ENCODE data around the gene ADH1B. TPM values are rescaled to one million over a fixed set of nuclear protein-coding genes. Genes with fewer than 3 reads are reported as not detected.

Gene ADH1B
- total and polyA plus RNA-seq, 10 of the 15 experiments (the other 5 are each of a cell fraction or from before 2014, with no cell fraction given) = 1.3 TPM; not detected in 9

GRCh38 chr4:99317354-99317753 is 3.8 kb downstream of the ADH1B start (continued):
- TF ChIP-seq REST (IDR thresholded peaks at IDR 0.05; ENCODE audit: low read depth, low read length) (no peak), IRF5 (IDR thresholded peaks at IDR 0.05; ENCODE audit: borderline replicate concordance) (no peak), LARP7 (IDR thresholded peaks at IDR 0.05) (no peak), CBX3 (IDR thresholded peaks at IDR 0.05; ENCODE audit: borderline replicate concordance, low read depth) (no peak)

- Histone ChIP-seq H3K4me1 (ENCODE audit: control insufficient read depth, insufficient read depth, low read length) (no peaks in the 10 kb centered on the region), H3K9me3 (replicated peaks; ENCODE audit: control insufficient read depth, insufficient read depth, low read length) (no peaks in the 10 kb centered on the region), H3K9ac (ENCODE audit: control insufficient read depth, insufficient read depth, low read length) (no peak overlapping the region), H3K27ac (ENCODE audit: control insufficient read depth, insufficient read depth) (no peak overlapping the region), H3K4me3 (no peak overlapping the region), H3K4me2 (ENCODE audit: control insufficient read depth, insufficient read depth) (no peak overlapping the region), H3K27me3 (replicated peaks in 1 of 2; ENCODE audit: control insufficient read depth in 2 of 2, insufficient read depth in 2 of 2, low read length in 1 of 2) (no peaks in the 10 kb centered on the region), H4K20me1 (ENCODE audit: control insufficient read depth, insufficient read depth) (no peaks in the 10 kb centered on the region), H3K79me2 (ENCODE audit: control insufficient read depth, insufficient read depth, low read length) (no peaks in the 10 kb centered on the region), H3K36me3 (ENCODE audit: control insufficient read depth in 2 of 2, insufficient read depth in 2 of 2, low read length in 1 of 2) (no peaks in the 10 kb centered on the region), H2AFZ (ENCODE audit: control insufficient read depth, low read depth, low read length) (no peak overlapping the region)
- ATAC-seq (no peak), DNase-seq (ENCODE audit: low read depth, low spot score) (no peak), FAIRE-seq (no peak)
- in situ Hi-C loops (cut with MboI) (no loop called here), intact Hi-C loops (cut with micrococcal nuclease; ENCODE audit: unreplicated experiment) (no loop called here)
- RAD21 ChIA-PET (ENCODE audit: unreplicated experiment) = no interaction called here
- no TSS peak for BruUV-seq (replicated peaks)
- WGBS (ENCODE audit: insufficient coverage, insufficient replicate concordance, low lambda C conversion rate, missing lambda C conversion rate) = 12% methylated on average over 6 of the region's 6 CpGs
- SMC1A ChIA-PET (ENCODE audit: uncharacterized antibody, unreplicated experiment) = no interaction called here
- CTCF ChIA-PET = no interaction called here
- POLR2A ChIA-PET = no interaction called here
- TF ChIP-seq BCL3 (IDR thresholded peaks at IDR 0.05; ENCODE audit: borderline replicate concordance, insufficient read depth, low read depth, low read length, poor library complexity, severe bottlenecking) = no peak
- no peak for TF ChIP-seq FOS (IDR thresholded peaks at IDR 0.05; ENCODE audit: borderline replicate concordance, extremely low read depth, insufficient read length)
- no peak for TF ChIP-seq E2F8 (IDR thresholded peaks at IDR 0.05; ENCODE audit: low read depth, partially characterized antibody)
- no peak for TF ChIP-seq SRF (IDR thresholded peaks at IDR 0.05; ENCODE audit: low read depth in 2 of 2, low read length in 2 of 2)
- TF ChIP-seq ZSCAN29 (IDR thresholded peaks at IDR 0.05) = no peak
- TF ChIP-seq POLR2A (IDR thresholded peaks at IDR 0.05; ENCODE audit: low read depth, low read length) = no peak
- TF ChIP-seq TARDBP (IDR thresholded peaks at IDR 0.05; ENCODE audit: borderline replicate concordance) = no peak
- TF ChIP-seq HDAC2 (IDR thresholded peaks at IDR 0.05) = no peak
- no peak for TF ChIP-seq CBX5 (IDR thresholded peaks at IDR 0.05; ENCODE audit: low read depth)
- TF ChIP-seq PKNOX1 (IDR thresholded peaks at IDR 0.05) = no peak
Measured at GRCh38 chr4:99315839-99316238, 5.4 kb downstream of the ADH1B start.

Data from GM12878 (cell line).